ENCODE data around the gene LCK.
A peak's percentile ranks its signal among the peaks of the same experiment; 100 is the strongest.
"Not testable (repeated sequence)": the region's sequence is repeated elsewhere in the genome, so short reads cannot be mapped to it uniquely, and the experiment has no call there.

The LCK gene

GRCh38 chr1:32275424-32275823, 24.4 kb downstream of the LCK start:
- DNase-seq: no peak

DNA sequence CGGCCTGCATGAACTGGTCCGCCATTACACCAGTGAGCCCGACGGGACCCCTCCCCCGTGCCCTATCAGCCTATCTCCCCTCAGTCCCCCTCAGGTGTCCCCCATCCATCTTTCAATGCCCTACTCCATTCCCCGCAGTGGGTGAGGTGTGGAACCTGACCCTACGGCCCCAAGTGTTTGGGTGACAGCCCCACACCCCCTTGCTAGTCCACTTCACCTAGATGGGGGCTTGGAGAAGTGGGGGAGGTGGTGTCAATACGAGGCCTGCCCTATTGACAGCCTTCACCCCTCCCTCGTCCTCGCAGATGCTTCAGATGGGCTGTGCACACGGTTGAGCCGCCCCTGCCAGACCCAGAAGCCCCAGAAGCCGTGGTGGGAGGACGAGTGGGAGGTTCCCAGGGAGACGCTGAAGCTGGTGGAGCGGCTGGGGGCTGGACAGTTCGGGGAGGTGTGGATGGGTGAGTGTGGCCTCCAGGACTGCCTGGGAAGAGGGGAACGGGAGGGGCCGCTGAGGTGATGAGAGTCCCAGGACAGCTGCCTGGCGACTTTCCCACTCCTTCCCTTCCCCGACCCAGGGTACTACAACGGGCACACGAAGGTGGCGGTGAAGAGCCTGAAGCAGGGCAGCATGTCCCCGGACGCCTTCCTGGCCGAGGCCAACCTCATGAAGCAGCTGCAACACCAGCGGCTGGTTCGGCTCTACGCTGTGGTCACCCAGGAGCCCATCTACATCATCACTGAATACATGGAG, 25.1 kb downstream of the LCK start:
- DNase-seq: no peak

DNA sequence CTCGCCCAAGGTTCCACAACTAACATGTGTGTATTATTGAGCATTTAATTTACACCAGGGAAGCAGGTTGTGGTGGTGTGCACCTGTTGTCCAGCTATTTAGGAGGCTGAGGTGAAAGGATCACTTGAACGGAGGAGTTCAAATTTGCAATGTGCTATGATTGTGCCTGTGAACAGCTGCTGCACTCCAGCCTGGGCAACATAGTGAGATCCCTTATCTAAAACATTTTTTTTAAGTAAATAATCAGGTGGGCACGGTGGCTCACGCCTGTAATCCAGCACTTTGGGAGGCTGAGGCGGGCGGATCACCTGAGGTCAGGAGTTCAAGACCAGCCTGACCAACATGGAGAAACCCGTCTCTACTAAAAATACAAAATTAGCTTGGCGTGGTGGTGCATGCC, 33.7 kb downstream of the LCK start:
- not testable (repeated sequence) for DNase-seq

- DNase-seq: no peak
These were observed 34.6 kb downstream of the LCK start for GRCh38 chr1:32285658-32286057.

DNA sequence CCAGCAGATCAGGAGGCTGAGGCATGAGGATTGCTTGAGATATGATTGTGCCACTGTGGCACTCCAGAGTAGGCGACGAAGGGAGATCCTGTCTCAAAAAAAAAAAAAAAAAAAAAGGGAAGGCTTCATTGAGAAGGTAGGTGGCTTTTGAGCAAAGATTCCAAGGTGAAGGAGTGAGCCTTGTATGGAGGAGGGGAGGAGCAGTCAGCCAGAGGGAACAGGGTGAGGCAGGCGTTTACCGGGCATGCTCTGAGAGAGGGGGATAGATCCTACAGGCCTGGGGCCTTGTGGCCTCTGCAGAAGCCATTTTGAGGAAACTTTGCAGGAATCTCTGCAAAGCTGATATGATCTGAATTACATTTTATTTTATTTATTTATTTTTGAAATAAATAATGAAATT, 35.7 kb downstream of the LCK start:
- DNase-seq: no peak

DNA sequence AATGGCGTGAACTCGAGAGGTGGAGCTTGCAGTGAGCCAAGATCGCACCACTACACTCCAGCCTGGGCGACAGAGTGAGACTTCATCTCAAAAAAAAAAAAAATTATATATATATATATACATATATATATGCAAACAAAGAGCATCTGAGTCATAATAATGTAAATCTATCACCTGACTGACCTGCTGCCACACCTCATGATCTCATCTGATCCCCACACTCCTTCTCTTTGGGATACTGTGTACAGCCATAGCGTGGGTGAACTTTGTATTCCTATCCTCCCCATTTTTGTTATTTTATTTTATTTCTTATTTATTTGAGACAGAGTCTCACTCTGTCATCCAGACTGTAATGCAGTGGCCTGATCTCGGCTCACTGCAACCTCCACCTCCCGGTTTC, 38.2 kb downstream of the LCK start:
- DNase-seq: no peak

DNA sequence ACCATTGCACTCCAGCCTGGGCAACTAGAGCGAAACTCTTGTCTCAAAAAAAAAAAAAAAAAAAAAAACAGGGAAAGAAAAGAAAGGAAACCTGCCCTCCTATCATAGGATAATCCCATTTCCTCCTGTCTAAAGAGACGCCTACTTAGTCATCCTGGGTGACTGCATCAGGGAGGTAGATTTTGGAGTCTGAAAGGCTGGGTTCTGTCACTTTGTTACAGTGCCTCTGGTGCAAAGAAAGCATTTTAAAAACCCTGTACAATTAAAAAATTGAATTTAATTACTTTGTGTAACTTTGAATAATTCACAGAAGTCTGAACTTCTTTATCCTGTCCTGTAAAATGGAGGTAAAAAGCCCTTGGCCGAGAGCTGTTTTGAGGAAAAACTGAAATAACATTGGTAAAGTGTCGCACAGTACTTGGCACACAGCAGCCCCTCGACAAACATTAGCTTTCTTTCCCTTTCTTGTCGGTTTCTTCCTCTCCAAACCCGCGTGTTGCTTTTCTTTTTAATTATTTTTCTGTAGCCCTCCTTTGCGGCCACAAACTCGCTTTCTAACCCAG, 40.2 kb downstream of the LCK start:
- no peak for DNase-seq

GRCh38 chr1:32291708-32292538, 40.9 kb downstream of the LCK start, which contains the start of gene HDAC1:
TSS of gene HDAC1 (plus strand) at chr1:32292083. CDS start at chr1:32292170, 87 bp downstream.
- DNase-seq: peak; percentile 87

DNA sequence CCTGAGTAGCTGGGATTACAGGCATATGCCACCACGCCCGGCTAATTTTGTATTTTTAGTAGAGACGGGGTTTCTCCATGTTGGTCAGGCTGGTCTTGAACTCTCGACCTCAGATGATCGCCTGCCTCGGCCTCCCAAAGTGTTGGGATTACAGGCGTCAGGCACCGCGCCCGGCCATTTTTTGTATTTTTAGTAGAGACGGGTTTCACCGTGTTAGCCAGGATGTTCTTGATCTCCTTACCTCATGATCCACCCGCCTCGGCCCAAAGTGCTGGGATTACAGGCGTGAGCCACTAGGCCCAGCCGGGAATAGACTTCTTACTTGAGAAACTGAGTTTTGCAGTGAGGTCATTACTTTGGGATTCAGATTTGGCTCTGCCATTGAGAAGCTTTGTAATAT, 47.1 kb downstream of the LCK start:
- not testable (repeated sequence) for DNase-seq

GRCh38 chr1:32299327-32299726, 48.3 kb downstream of the LCK start:
- DNase-seq: no peak

DNA sequence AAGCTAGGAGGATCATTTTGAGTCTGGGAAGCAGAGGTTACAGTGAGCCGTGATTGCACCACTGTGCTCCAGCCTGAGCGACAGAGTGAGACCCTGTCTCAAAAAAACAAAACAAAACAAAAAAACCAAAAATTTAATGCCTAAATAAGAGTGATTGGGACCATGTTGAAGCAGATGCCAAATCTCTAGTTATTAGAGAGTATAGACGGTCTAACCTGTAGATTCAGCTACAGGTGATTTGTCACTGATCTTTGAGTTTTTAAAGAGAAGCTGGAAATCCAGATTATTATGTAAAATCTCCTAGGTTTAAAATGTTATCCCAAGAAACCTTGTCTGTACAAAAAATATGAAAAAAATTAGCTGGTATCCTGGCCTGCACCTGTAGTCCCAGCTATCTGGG, 52.3 kb downstream of the LCK start:
- DNase-seq: no peak

DNA sequence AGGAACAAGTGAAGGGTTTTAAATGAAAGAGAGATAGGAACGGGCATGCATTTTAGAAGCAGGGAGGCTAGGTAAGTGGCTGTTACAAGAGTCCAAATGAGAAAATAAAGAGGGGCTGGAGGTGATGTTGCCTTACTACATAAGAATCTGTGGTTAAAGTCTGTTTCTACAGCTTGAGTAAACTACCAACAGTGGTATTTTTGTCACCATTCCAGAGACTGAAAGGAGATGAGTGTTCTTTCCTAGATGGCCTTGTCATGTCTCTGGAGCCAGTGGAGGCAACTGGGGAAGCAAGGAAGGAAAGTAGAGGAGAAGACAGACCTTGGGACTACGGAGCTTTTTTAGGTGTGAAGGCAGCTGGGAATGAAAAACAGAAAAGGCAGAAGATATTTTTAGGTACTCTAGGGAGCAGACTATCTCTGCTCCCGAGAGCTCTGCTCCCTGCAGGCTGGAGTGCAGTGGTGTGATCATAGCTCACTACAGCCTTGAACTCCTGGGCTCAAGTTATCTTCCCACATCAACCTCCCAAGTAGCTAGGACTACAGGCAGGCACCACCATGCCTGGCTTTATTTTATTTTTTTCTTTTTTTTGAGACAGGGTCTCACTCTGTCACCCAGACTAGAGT, 53.0 kb downstream of the LCK start:
- DNase-seq: no peak

DNA sequence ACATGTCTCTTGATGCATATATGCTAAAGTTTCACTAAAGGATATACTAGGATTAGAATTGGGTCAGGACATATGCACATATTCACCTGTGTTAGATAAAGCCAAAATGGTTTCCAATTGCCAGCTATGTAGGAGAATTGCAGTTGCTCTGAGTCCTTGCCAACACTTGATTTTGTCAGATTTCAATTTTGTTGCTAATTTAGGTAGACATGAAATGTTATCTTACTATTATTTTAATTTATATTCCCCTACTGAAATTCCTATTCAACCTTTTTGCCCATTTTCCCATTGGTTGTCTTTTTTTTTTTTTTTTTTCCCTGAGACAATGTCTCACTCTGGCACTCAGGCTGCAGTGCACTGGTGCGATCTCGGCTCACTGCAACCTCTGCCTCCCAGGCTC, 54.2 kb downstream of the LCK start:
- no peak for DNase-seq

DNA sequence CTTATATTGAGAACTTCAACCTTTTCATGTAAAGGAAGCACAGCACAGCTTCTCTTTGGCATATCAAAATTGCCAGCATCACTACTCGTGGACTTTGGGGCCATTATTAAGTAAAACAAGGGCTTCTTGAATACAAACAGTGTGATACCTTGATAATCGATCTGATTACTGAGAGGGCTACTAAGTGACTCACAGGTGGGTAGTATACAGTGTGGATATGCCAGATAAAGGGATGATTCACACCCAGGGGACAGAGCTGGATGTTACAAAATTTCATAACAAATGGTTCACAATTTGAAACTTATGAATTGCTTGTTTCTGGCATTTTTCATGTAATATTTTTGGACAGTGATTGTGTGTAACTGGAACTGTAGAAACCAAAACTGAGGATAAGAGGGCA, 56.3 kb downstream of the LCK start:
- DNase-seq: no peak

DNA sequence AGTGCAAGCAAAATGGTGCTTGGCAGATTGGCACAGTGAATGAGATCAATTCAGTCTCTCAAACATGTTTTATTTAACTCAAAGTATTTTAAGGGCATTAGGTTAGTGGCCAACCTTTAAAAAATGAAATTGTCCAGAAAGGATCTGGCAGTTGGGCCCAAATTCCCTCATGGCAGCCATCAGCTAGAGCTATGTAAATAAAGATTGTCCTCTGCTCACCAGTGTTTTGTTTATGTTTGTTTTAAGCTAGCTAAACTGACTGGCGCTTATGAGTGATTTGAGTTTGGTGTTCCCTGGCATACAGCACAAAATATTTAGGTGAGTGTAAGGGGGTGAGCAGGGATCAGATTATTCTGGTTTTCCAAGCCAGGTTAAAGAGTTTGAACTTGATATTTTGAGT, 58.9 kb downstream of the LCK start:
- DNase-seq: no peak

GRCh38 chr1:32311709-32312393, 60.8 kb downstream of the LCK start:
- DNase-seq: no peak

- DNase-seq: no peak
These were observed 65.8 kb downstream of the LCK start for GRCh38 chr1:32316903-32317277.

GRCh38 chr1:32318127-32318869, 67.2 kb downstream of the LCK start:
- no peak for DNase-seq

GRCh38 chr1:32321712-32322291, 70.7 kb downstream of the LCK start:
- no peak for DNase-seq

- no peak for DNase-seq
These were observed 76.1 kb downstream of the LCK start for GRCh38 chr1:32327204-32327603.

DNA sequence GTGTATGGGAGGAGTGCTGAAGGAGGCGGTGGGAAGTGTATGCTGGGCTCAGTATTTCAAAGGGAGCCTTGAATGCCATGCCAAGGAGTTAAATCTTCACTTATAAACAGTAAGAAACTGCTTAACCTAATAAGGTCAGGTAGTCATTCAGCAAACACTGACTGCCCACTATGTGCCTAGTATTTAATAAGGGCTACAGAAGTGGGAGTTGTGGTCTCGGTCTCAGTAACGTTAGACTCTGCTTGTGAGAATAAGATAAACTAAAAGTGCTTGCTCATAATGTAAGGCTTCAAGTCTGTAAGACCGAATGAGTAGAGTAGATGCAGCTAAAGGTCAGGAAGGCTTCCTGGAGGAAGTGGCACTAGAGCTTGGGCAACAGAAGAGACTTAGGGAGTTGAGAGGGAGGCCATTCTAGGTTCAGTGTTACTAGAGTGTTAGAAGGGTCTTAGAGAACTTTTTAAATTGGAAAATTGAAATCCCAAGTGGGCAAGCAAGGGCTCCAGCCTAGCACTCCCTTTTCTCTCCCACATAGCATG, 78.9 kb downstream of the LCK start:
- DNase-seq: no peak
